Loucy (cell line): ENCODE measurements around the gene GRK3.

Source experiments
- H2AFZ ChIP-seq: fragments of 200-600 bp; sonication (generic); 2 replicates; pipeline ENCODE4 v1.6.0; 2016; ENCODE audit warnings: antibody characterized with exemption, mild to moderate bottlenecking, low read length, moderate library complexity
- H3F3A ChIP-seq: fragments of 200-600 bp; 2 replicates; pipeline ENCODE4 v1.6.0; 2016; ENCODE audit warnings: antibody characterized with exemption, low read depth, mild to moderate bottlenecking
- H3K27me3 ChIP-seq: fragments of 200-600 bp; sonication (generic); 2 replicates; pipeline ENCODE4 v1.6.1; 2014; ENCODE audit warnings: low read length, mild to moderate bottlenecking; ENCODE audit not compliant: insufficient read depth, poor library complexity, severe bottlenecking
- H3K36me3 ChIP-seq: fragments of 200-600 bp; sonication (generic); 2 replicates; pipeline ENCODE4 v1.6.1; 2016; ENCODE audit warnings: low read length; ENCODE audit not compliant: insufficient read depth
- H3K4me1 ChIP-seq: fragments of 200-600 bp; sonication (generic); 2 replicates; pipeline ENCODE4 v1.5.1; 2014; ENCODE audit warnings: low read length, mild to moderate bottlenecking; ENCODE audit not compliant: insufficient read depth, poor library complexity, severe bottlenecking
- H3K4me2 ChIP-seq: fragments of 200-600 bp; sonication (generic); 2 replicates; pipeline ENCODE4 v1.6.0; 2014; ENCODE audit warnings: antibody characterized with exemption, low read length, low read depth, mild to moderate bottlenecking; ENCODE audit not compliant: poor library complexity, severe bottlenecking
- H3K4me3 ChIP-seq: fragments of 200-600 bp; sonication (generic); 2 replicates; pipeline ENCODE4 v1.5.1; 2014; ENCODE audit warnings: low read length, mild to moderate bottlenecking, mixed read lengths; ENCODE audit not compliant: poor library complexity, severe bottlenecking
- H3K79me2 ChIP-seq: fragments of 200-600 bp; sonication (generic); 2 replicates; pipeline ENCODE4 v1.6.1; 2014; ENCODE audit warnings: low read length; ENCODE audit not compliant: insufficient read depth
- H3K9ac ChIP-seq: fragments of 200-600 bp; sonication (generic); 2 replicates; pipeline ENCODE4 v1.6.0; 2014; ENCODE audit warnings: mild to moderate bottlenecking, low read depth, low read length, moderate library complexity; ENCODE audit not compliant: poor library complexity, severe bottlenecking
- H3K9me2 ChIP-seq: fragments of 200-600 bp; sonication (generic); replicated peaks from 2 replicates; pipeline ENCODE4 v1.6.1; 2016; ENCODE audit warnings: low read depth, low read length, mixed read lengths
- H3K9me3 ChIP-seq: fragments of 200-600 bp; sonication (generic); 2 replicates; pipeline ENCODE4 v1.6.1; 2014; ENCODE audit warnings: mild to moderate bottlenecking, antibody characterized with exemption, low read length, low read depth; ENCODE audit not compliant: insufficient read depth
- H4K20me1 ChIP-seq: fragments of 200-600 bp; sonication (generic); 2 replicates; pipeline ENCODE4 v1.6.0; 2014; ENCODE audit warnings: antibody characterized with exemption, low read length, mild to moderate bottlenecking; ENCODE audit not compliant: insufficient read depth, poor library complexity, severe bottlenecking
- CTCF ChIP-seq: fragments of 200-600 bp; sonication (generic); conservative IDR thresholded peaks from 2 replicates; pipeline ENCODE4 v1.5.1; 2014; ENCODE audit warnings: mild to moderate bottlenecking, antibody characterized with exemption, low read length
- EZH2phosphoT487 ChIP-seq: fragments of 200-600 bp; IDR thresholded peaks from 2 replicates; pipeline ENCODE4 v1.6.1; 2018; ENCODE audit warnings: antibody characterized with exemption, mild to moderate bottlenecking, moderate library complexity, borderline replicate concordance

The GRK3 gene

GRCh38 chr22:25764270-25765015 is 200.0 kb downstream of the GRK3 start:
- Histone ChIP-seq H2AFZ (no peak overlapping the region), H3F3A (no peaks in the 10 kb centered on the region), H3K27me3 (no peaks in the 10 kb centered on the region), H3K36me3 (no peaks in the 10 kb centered on the region), H3K79me2 (no peaks in the 10 kb centered on the region), H3K9me3 (peaks cover 14% of the 10 kb centered on the region; the same call in 1 of the 2 replicates), H3K4me2 (no peak overlapping the region), H3K4me1 (peaks cover 50% of the 10 kb centered on the region), H3K9ac (no peak overlapping the region), H3K4me3 (no peak overlapping the region), H3K9me2 (no peaks in the 10 kb centered on the region), H4K20me1 (no peaks in the 10 kb centered on the region)
- TF ChIP-seq EZH2phosphoT487: no peak
- TF ChIP-seq CTCF: peak; percentile 53

- no peak for TF ChIP-seq CTCF
- no peak for TF ChIP-seq EZH2phosphoT487
- no peaks in the 10 kb centered on the region for H3K36me3 ChIP-seq
Measured at GRCh38 chr22:25765016-25765367, 200.5 kb downstream of the GRK3 start.

GRCh38 chr22:25765801-25766200 is 201.3 kb downstream of the GRK3 start:
- Histone ChIP-seq H3K36me3 (no peaks in the 10 kb centered on the region), H3F3A (no peaks in the 10 kb centered on the region), H3K9me3 (peaks cover 14% of the 10 kb centered on the region; the same call in 1 of the 2 replicates), H3K9me2 (no peaks in the 10 kb centered on the region), H4K20me1 (no peaks in the 10 kb centered on the region), H3K4me2 (no peak overlapping the region), H3K4me3 (no peak overlapping the region), H2AFZ (no peak overlapping the region), H3K4me1 (peaks cover 46% of the 10 kb centered on the region), H3K79me2 (no peaks in the 10 kb centered on the region), H3K9ac (no peak overlapping the region), H3K27me3 (no peaks in the 10 kb centered on the region)
- TF ChIP-seq EZH2phosphoT487 (no peak), CTCF (no peak)

More at GRCh38 chr22:25765016-25765367, 200.5 kb downstream of the GRK3 start:
- H3K9ac ChIP-seq: no peak overlapping the region
- peaks cover 14% of the 10 kb centered on the region; the same call in 1 of the 2 replicates for H3K9me3 ChIP-seq
- H3F3A ChIP-seq: no peaks in the 10 kb centered on the region
- H3K9me2 ChIP-seq: no peaks in the 10 kb centered on the region
- no peak overlapping the region for H3K4me3 ChIP-seq
- H3K79me2 ChIP-seq: no peaks in the 10 kb centered on the region
- H3K4me1 ChIP-seq: peaks cover 50% of the 10 kb centered on the region
- H4K20me1 ChIP-seq: no peaks in the 10 kb centered on the region
- no peaks in the 10 kb centered on the region for H3K27me3 ChIP-seq
- no peak overlapping the region for H2AFZ ChIP-seq
- no peak overlapping the region for H3K4me2 ChIP-seq
